ENCODE measurements around the gene SLIT3.
"Not testable (repeated sequence)": the region's sequence is repeated elsewhere in the genome, so short reads cannot be mapped to it uniquely, and the experiment has no call there.

DNA sequence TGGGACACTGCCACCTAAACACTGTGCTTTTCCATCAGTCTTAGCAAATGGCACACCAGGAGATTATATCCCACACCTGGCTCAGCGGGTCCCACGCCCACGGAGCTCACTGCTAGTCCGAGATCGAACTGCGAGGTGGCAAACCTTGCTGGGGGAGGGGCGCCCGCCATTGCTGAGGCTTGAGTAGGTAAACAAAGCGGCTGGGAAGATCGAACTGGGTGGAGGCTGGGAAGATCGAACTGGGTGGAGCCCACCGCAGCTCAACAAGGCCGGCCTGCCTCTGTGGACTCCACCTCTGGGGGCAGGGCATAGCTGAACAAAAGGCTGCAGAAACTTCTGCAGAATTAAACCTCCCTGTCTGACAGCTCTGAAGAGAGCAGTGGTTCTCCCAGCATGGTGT lies 670.0 kb downstream of the SLIT3 start:
- TF ChIP-seq, protein P1, sequence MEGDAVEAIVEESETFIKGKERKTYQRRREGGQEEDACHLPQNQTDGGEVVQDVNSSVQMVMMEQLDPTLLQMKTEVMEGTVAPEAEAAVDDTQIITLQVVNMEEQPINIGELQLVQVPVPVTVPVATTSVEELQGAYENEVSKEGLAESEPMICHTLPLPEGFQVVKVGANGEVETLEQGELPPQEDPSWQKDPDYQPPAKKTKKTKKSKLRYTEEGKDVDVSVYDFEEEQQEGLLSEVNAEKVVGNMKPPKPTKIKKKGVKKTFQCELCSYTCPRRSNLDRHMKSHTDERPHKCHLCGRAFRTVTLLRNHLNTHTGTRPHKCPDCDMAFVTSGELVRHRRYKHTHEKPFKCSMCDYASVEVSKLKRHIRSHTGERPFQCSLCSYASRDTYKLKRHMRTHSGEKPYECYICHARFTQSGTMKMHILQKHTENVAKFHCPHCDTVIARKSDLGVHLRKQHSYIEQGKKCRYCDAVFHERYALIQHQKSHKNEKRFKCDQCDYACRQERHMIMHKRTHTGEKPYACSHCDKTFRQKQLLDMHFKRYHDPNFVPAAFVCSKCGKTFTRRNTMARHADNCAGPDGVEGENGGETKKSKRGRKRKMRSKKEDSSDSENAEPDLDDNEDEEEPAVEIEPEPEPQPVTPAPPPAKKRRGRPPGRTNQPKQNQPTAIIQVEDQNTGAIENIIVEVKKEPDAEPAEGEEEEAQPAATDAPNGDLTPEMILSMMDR (IDR thresholded peaks at IDR 0.05; ENCODE audit: low read depth, low read length): not testable (repeated sequence)
- TF ChIP-seq, protein P2, sequence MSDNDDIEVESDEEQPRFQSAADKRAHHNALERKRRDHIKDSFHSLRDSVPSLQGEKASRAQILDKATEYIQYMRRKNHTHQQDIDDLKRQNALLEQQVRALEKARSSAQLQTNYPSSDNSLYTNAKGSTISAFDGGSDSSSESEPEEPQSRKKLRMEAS (IDR thresholded peaks at IDR 0.05; ENCODE audit: low read depth, low read length): not testable (repeated sequence)
- TF ChIP-seq POLR2A (IDR thresholded peaks at IDR 0.05; ENCODE audit: extremely low read depth, insufficient read length): not testable (repeated sequence)

Data from NB4 (cell line).